Activated CD8-positive, alpha-beta memory T cell treated with anti-CD3 and anti-CD28 coated beads, Interleukin-2, amount 10 ng/mL, durations not matched to agents 7 days and 5 days (primary cell): ENCODE measurements around the gene KXD1. TPM values are rescaled to one million over a fixed set of nuclear protein-coding genes. Genes with fewer than 3 reads are reported as not detected.

ENCODE experiments used
- ATAC-seq: fragments of 150-1000 bp; cut with Tn5 transposase; one replicate; pipeline ENCODE4 v1.10.0; 2021; ENCODE audit warnings: moderate library complexity
- CTCF ChIA-PET: fragments of 350-600 bp; sonication (Branson Sonifier 250); formaldehyde crosslinking; loops from one replicate; lab custom pipeline; 2021; ENCODE audit warnings: antibody characterized with exemption; lab: Charles Lee
- DNase-seq: peaks from one replicate; pipeline ENCODE4 v3.0.0-alpha.2; 2020
- H3K27ac Mint-ChIP-seq: one replicate; pipeline ENCODE4 v1.8.0; 2021; ENCODE audit warnings: mild to moderate bottlenecking, mixed read lengths
- H3K27me3 Mint-ChIP-seq: one replicate; pipeline ENCODE4 v1.8.0; 2021; ENCODE audit warnings: mixed read lengths
- H3K36me3 Mint-ChIP-seq: one replicate; pipeline ENCODE4 v1.8.0; 2021; ENCODE audit warnings: mild to moderate bottlenecking, mixed read lengths
- H3K4me1 Mint-ChIP-seq: one replicate; pipeline ENCODE4 v1.8.0; 2021; ENCODE audit warnings: mixed read lengths
- H3K4me3 Mint-ChIP-seq: one replicate; pipeline ENCODE4 v1.8.0; 2021; ENCODE audit warnings: mild to moderate bottlenecking, moderate library complexity, mixed read lengths
- H3K9me3 Mint-ChIP-seq: one replicate; pipeline ENCODE4 v1.8.0; 2022; ENCODE audit warnings: low read depth, mixed read lengths
- total RNA-seq, 2 experiments: library from RNA; stranded (reverse); gene quantifications; one replicate each; pipeline ENCODE4 v1.2.3, GENCODE V29; 2021

Gene KXD1
- total RNA-seq, 2 experiments from 2014 or later = 106 to 113 TPM

DNA sequence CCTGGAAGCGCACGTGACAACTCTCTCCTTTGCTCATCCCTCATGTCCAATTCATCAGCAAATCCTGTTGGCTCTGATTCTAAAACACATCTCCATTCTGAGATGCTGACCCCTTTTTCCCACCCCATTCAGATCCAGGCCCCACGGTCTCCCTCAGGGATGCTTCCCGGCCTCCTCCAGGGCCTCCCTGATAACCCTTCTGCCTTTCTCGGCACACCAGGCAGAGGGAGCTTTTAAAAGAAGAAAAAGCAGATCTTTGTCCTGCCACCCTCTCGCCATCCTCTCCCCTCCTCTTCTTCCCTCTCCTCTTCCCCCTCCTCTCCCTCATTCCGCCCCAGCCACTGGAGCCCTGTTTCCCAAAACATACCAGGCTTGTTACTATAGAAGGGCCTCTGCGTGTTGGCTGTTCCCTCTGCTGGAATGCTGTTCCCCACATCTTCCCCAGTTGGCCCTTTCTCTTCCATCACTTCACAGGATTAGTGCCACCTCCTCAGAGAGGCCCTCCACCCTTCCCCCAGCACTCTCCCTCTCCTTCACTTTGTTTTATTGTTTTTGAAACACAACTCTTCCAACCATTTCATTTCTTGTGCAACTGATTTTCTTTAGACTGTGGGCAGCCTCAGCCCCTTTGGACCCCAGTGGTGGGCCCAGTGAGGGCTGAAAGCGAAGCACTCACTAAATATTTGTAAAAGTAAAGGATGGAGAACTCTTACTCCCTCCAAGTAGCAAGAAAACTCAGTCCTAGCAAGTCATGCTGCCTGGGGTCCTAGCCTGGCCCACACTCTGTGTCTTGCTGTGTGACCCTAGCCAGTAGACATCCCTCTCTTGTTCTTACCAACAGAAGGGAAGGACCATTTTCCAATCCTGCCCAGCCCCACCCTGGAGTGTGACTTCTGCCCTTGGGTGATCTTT lies 51.4 kb downstream of the KXD1 start:
- H3K27me3 Mint-ChIP-seq = peaks cover 77% of the 10 kb centered on the region
- no peaks in the 10 kb centered on the region for H3K9me3 Mint-ChIP-seq
- H3K4me3 Mint-ChIP-seq = no peak overlapping the region
- H3K4me1 Mint-ChIP-seq = peaks cover 9% of the 10 kb centered on the region
- no peak overlapping the region for H3K27ac Mint-ChIP-seq
- no peaks in the 10 kb centered on the region for H3K36me3 Mint-ChIP-seq
- ATAC-seq (no peak), DNase-seq (no peak)
- CTCF ChIA-PET = no interaction called here

- Mint-ChIP-seq H3K4me3 (no peak overlapping the region), H3K27me3 (peaks cover 77% of the 10 kb centered on the region), H3K4me1 (peaks cover 9% of the 10 kb centered on the region), H3K27ac (no peak overlapping the region), H3K9me3 (no peaks in the 10 kb centered on the region), H3K36me3 (no peaks in the 10 kb centered on the region)
- DNase-seq = no peak
- no peak for ATAC-seq
- CTCF ChIA-PET = no interaction called here
Measured at GRCh38 chr19:18609717-18610051, 52.0 kb downstream of the KXD1 start.

DNA sequence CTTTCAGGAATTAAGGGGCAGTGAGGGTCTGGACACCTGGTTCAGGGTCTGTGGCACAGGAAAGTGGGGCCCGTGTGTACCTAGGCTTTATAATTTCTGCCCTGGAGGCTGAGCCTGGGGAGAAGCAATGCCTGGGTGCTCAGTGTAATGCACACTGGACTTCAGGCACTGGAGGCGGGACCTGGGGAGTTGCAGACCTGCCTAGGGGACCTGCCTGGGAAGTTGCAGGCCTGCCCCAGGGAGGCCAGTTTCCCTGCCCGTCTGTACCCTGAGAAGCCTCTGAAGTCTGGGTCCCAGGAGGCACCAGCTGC lies 52.5 kb downstream of the KXD1 start:
- CTCF ChIA-PET = no interaction called here
- Mint-ChIP-seq H3K27me3 (peaks cover 76% of the 10 kb centered on the region), H3K9me3 (no peaks in the 10 kb centered on the region), H3K4me1 (peaks cover 9% of the 10 kb centered on the region), H3K27ac (no peak overlapping the region), H3K4me3 (no peak overlapping the region), H3K36me3 (no peaks in the 10 kb centered on the region)
- no peak for DNase-seq
- ATAC-seq = no peak

GRCh38 chr19:18610556-18611326 lies 53.1 kb downstream of the KXD1 start:
- Mint-ChIP-seq H3K36me3 (no peaks in the 10 kb centered on the region), H3K4me3 (no peak overlapping the region), H3K4me1 (peaks cover 9% of the 10 kb centered on the region), H3K27me3 (peaks cover 74% of the 10 kb centered on the region), H3K9me3 (no peaks in the 10 kb centered on the region), H3K27ac (no peak overlapping the region)
- CTCF ChIA-PET = no interaction called here
- DNase-seq (no peak), ATAC-seq (no peak)

DNA sequence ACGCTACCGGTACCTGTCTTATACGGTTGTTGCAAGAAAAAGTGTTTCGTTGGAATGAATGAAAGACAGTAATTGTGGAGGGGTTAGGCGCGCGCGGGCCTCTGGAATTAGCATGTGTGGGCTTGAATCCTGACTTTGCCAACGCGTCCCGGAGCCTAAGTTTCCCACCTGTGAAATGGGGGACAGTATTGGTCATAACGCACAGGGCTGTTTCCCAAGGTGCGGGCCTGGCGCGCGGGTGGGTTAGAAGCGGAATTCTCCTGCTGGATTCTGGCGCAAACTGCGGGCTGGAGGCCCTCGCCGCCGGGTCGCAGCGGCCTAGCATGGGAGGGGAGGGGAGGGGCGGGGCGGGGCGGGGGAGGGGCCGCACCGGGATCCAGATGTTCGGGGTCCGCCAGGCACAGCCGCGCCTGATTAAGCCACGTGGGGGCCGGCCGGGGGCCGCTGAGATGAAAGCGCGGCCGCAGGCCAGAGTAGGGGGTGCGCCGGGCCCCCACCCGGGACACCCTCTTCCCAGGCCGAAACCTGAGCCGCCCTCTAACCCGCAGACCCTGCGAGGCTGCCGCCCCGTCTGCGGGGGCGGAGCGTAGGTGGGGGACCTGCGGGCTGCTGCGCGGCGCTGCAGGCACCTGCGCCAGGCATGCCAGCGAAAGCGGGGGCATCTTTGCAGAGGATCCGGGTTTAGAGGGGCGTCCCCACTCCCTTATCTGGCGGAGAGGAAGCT lies 53.8 kb downstream of the KXD1 start:
- no peak for DNase-seq
- Mint-ChIP-seq H3K27me3 (peaks cover 79% of the 10 kb centered on the region), H3K4me3 (no peak overlapping the region), H3K36me3 (no peaks in the 10 kb centered on the region), H3K4me1 (peaks cover 9% of the 10 kb centered on the region), H3K9me3 (no peaks in the 10 kb centered on the region), H3K27ac (no peak overlapping the region)
- no peak for ATAC-seq
- CTCF ChIA-PET = no interaction called here

DNA sequence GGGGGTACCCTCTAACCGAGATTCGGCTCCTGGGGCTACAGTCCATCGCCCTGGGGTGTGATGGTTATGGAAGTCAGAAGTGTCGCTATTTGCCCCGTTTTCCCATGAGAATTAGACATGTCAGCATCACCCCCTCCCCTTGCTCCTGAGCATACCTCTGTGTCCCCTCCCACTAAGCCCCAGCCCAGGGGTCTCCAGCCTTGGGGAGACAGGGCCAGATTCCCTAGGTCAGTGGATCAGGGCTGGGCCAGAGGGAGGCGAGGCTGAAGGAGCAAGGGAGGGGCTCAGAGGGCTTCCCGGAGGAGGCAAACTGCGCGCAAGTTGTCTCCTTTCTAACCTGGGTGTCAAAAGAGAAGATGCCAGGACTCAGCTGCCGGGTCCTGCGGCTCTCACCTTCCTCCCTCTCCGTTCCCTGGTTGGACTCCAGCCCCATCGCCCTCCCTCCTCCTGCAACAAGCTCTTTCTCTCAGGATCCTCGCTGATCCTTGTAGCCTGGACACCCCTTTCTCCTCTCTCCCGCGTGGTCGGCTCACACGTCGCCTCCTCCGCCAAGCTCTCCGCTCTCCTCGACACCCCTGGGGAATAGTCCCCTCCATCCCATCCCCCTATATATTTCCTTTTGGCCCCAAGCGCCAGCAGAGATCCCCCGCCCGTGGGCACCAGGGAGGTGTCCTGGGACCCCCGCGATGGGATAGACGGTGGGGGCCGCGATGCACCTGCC lies 54.5 kb downstream of the KXD1 start:
- Mint-ChIP-seq H3K4me1 (peaks cover 9% of the 10 kb centered on the region), H3K27ac (no peak overlapping the region), H3K4me3 (peak overlapping the region; percentile 18), H3K36me3 (no peaks in the 10 kb centered on the region), H3K27me3 (peaks cover 75% of the 10 kb centered on the region), H3K9me3 (no peaks in the 10 kb centered on the region)
- ATAC-seq (no peak), DNase-seq (no peak)
- CTCF ChIA-PET = interaction anchor here (1.0 kb wide), 1 partner anchor 161 kb away, joined by 3 read pairs; no protein-coding TSS in a partner anchor

DNA sequence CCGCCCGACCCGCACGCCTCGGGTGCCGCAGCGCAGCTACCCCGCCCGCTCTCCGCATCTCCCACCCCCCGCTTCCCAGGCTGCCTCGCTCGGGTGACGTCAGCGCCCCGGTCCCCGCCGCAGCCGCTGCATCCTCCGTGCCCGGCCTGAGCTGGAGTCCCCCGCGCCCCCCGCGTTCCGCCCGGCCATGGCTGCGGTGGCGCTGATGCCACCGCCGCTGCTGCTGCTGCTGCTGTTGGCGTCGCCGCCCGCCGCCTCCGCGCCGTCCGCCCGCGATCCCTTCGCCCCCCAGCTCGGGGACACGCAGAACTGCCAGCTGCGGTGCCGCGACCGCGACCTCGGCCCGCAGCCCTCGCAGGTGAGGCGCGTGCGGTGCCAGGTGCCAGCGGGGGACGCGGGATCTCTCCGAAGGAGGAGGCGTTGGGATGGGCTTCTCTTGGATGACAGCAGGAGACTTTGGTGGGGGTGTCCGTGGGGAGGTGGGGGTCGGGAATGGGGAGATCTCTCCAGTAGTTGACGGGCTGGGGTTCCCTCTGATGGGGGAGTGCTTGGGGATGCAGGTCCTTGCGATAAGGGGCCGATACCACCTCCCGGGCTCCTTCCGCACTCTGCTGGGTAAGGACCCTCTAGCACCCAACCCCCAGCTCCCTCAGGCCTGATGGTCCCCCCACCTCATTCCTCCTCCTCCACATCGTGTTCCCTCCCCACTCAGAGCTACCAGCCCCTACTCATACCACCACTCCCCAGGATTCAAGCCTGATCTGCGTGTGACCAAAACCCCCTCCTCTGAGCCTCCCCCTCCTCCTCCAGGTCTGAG lies 55.3 kb downstream of the KXD1 start, which contains the start of gene TMEM59L:
Gene TMEM59L (plus strand): TSS at position 99 of the 817 bp plus-strand sequence. CDS start 89 bp downstream, at position 188.
- no peak for DNase-seq
- Mint-ChIP-seq H3K9me3 (no peaks in the 10 kb centered on the region), H3K27me3 (peaks cover 67% of the 10 kb centered on the region), H3K36me3 (no peaks in the 10 kb centered on the region), H3K4me3 (peak within 1 kb of the TSS; percentile 18), H3K4me1 (peaks cover 9% of the 10 kb centered on the region), H3K27ac (no peak within 1 kb of the TSS)
- CTCF ChIA-PET = interaction anchor here (1.0 kb wide), 1 partner anchor 162 kb away, joined by 3 read pairs; no protein-coding TSS in a partner anchor
- ATAC-seq = peak; percentile 53

DNA sequence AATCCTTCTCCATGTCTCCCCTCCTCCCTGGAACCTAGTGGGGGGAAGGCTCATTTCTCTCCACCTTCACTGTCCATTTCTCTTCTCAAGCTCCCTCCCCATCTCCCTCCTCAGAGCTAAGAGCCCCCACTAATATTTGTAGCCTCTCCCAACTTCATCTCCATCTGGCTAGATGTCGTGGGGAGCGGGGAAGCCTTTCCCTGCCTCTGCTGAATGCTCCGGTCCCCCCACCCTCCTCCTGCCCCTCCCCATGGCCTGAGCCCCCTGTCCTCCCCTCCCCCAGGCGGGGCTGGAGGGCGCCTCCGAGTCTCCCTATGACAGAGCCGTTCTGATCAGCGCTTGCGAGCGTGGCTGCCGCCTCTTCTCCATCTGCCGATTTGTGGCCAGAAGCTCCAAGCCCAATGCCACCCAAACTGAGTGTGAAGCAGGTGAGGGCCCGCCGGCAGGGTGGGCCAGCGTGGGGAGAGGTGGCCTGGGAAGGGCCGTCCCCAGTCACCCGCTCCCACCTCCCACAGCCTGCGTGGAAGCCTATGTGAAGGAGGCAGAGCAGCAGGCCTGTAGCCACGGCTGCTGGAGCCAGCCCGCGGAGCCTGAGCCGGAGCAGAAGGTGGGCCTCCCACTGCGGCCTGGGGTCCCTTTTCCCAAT lies 56.0 kb downstream of the KXD1 start:
- Mint-ChIP-seq H3K9me3 (no peaks in the 10 kb centered on the region), H3K4me1 (peaks cover 9% of the 10 kb centered on the region), H3K27ac (no peak overlapping the region), H3K4me3 (no peak overlapping the region), H3K27me3 (peaks cover 60% of the 10 kb centered on the region), H3K36me3 (no peaks in the 10 kb centered on the region)
- DNase-seq (no peak), ATAC-seq (no peak)
- CTCF ChIA-PET = no interaction called here

- DNase-seq (no peak), ATAC-seq (no peak)
- Mint-ChIP-seq H3K27ac (no peak overlapping the region), H3K27me3 (peaks cover 41% of the 10 kb centered on the region), H3K4me3 (no peak overlapping the region), H3K36me3 (no peaks in the 10 kb centered on the region), H3K9me3 (no peaks in the 10 kb centered on the region), H3K4me1 (peaks cover 7% of the 10 kb centered on the region)
- CTCF ChIA-PET = interaction anchor here (1.1 kb wide), 1 partner anchor 22 kb away, joined by 3 read pairs; no protein-coding TSS in a partner anchor
Measured at GRCh38 chr19:18616023-18616422, 58.4 kb downstream of the KXD1 start.

DNA sequence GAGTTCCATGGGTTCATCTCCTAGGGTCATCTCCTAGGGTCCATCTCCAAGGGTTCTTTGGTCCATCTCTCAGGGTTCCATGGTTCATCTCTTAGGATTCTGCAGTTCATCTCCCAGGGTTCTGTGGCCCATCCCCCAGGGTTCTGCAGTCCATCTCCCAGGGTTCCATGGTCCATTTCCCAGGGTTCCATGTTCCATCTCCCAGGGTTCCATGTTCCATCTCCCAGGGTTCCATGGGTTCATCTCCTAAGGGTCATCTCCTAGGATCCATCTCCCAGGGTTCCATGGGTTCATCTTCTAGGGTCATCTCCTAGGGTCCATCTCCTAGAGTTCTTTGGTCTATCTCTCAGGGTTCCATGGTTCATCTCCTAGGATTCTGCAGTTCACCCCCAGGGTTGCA lies 59.9 kb downstream of the KXD1 start:
- no peaks in the 10 kb centered on the region for H3K9me3 Mint-ChIP-seq
- H3K36me3 Mint-ChIP-seq = no peaks in the 10 kb centered on the region
- no peak overlapping the region for H3K4me3 Mint-ChIP-seq
- DNase-seq = no peak
- no peak for ATAC-seq
- no peak overlapping the region for H3K27ac Mint-ChIP-seq
- H3K4me1 Mint-ChIP-seq = no peaks in the 10 kb centered on the region
- H3K27me3 Mint-ChIP-seq = peaks cover 31% of the 10 kb centered on the region
- CTCF ChIA-PET = no interaction called here

DNA sequence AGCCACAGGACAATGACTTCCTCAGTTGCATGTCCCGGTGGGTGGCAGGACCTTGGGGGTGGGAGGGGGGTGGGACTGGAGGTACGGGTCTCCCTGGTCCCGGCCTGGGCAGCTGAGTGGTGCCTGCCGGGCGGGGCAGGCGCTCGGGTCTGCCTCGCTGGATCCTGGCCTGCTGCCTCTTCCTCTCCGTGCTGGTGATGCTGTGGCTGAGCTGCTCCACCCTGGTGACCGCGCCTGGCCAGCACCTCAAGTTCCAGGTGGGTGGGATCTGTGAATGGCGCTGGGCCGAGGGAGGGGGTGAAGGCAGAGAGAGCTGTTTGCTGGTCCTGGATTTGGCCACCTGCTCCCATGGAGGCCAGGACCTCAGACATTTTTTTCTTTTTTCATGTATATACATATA lies 60.6 kb downstream of the KXD1 start:
- CTCF ChIA-PET = no interaction called here
- H3K4me1 Mint-ChIP-seq = no peaks in the 10 kb centered on the region
- H3K4me3 Mint-ChIP-seq = no peak overlapping the region
- ATAC-seq = no peak
- H3K9me3 Mint-ChIP-seq = no peaks in the 10 kb centered on the region
- H3K27ac Mint-ChIP-seq = no peak overlapping the region
- H3K27me3 Mint-ChIP-seq = peaks cover 32% of the 10 kb centered on the region
- H3K36me3 Mint-ChIP-seq = no peaks in the 10 kb centered on the region
- DNase-seq = no peak
